Measurements from ENCODE around the gene PYGB. TPM values are rescaled to one million over a fixed set of nuclear protein-coding genes. Genes with fewer than 3 reads are reported as not detected.

The PYGB gene
- polyA plus RNA-seq, 1 experiment: 68.8 TPM

- peaks cover 26% of the 10 kb centered on the region for H3K36me3 ChIP-seq (ENCODE audit: control insufficient read depth, insufficient read depth, low read length)
- H3K27me3 ChIP-seq (ENCODE audit: control insufficient read depth, insufficient read depth, low read length): no peaks in the 10 kb centered on the region
- no peak for DNase-seq (ENCODE audit: low read depth)
- CTCF ChIA-PET: no interaction called here
- TF ChIP-seq CTCF (IDR thresholded peaks at IDR 0.05; ENCODE audit: insufficient read depth, low read depth, low read length): no peak
- H3K4me3 ChIP-seq (ENCODE audit: low read depth, low read length): no peak overlapping the region
- POLR2A ChIA-PET: no interaction called here
These were observed 21.9 kb downstream of the PYGB start for GRCh38 chr20:25269833-25270170.

- H3K4me3 ChIP-seq (ENCODE audit: low read depth, low read length): no peak overlapping the region
- H3K36me3 ChIP-seq (ENCODE audit: control insufficient read depth, insufficient read depth, low read length): peaks cover 32% of the 10 kb centered on the region
- ChIA-PET CTCF (no interaction called here), POLR2A (no interaction called here)
- TF ChIP-seq CTCF (IDR thresholded peaks at IDR 0.05; ENCODE audit: insufficient read depth, low read depth, low read length): no peak
- no peak for DNase-seq (ENCODE audit: low read depth)
- no peaks in the 10 kb centered on the region for H3K27me3 ChIP-seq (ENCODE audit: control insufficient read depth, insufficient read depth, low read length)
These were observed 23.0 kb downstream of the PYGB start for GRCh38 chr20:25270829-25271251.

GRCh38 chr20:25271486-25272222, 23.8 kb downstream of the PYGB start:
- H3K27me3 ChIP-seq (ENCODE audit: control insufficient read depth, insufficient read depth, low read length): no peaks in the 10 kb centered on the region
- ChIA-PET CTCF (interaction anchor here (1.5 kb wide), 1 partner anchor 138 kb away, joined by 3 read pairs; no protein-coding TSS in a partner anchor), POLR2A (no interaction called here)
- no peak for DNase-seq (ENCODE audit: low read depth)
- TF ChIP-seq CTCF (IDR thresholded peaks at IDR 0.05; ENCODE audit: insufficient read depth, low read depth, low read length): no peak
- H3K36me3 ChIP-seq (ENCODE audit: control insufficient read depth, insufficient read depth, low read length): peaks cover 40% of the 10 kb centered on the region
- no peak overlapping the region for H3K4me3 ChIP-seq (ENCODE audit: low read depth, low read length)

GRCh38 chr20:25272223-25273000, 24.5 kb downstream of the PYGB start:
- peaks cover 46% of the 10 kb centered on the region for H3K36me3 ChIP-seq (ENCODE audit: control insufficient read depth, insufficient read depth, low read length)
- no peaks in the 10 kb centered on the region for H3K27me3 ChIP-seq (ENCODE audit: control insufficient read depth, insufficient read depth, low read length)
- no peak for TF ChIP-seq CTCF (IDR thresholded peaks at IDR 0.05; ENCODE audit: insufficient read depth, low read depth, low read length)
- ChIA-PET POLR2A (no interaction called here), CTCF (interaction anchor here (1.5 to 2.0 kb wide), 2 partner anchors 23 to 137 kb away, joined by 3 to 4 read pairs; no protein-coding TSS in a partner anchor)
- DNase-seq (ENCODE audit: low read depth): no peak
- H3K4me3 ChIP-seq (ENCODE audit: low read depth, low read length): no peak overlapping the region

- ChIA-PET CTCF (interaction anchor here (1.5 to 2.0 kb wide), 2 partner anchors 22 to 137 kb away, joined by 3 to 4 read pairs; no protein-coding TSS in a partner anchor), POLR2A (no interaction called here)
- TF ChIP-seq CTCF (IDR thresholded peaks at IDR 0.05; ENCODE audit: insufficient read depth, low read depth, low read length): no peak
- DNase-seq (ENCODE audit: low read depth): no peak
- Histone ChIP-seq H3K27me3 (ENCODE audit: control insufficient read depth, insufficient read depth, low read length) (no peaks in the 10 kb centered on the region), H3K4me3 (ENCODE audit: low read depth, low read length) (no peak overlapping the region), H3K36me3 (ENCODE audit: control insufficient read depth, insufficient read depth, low read length) (peaks cover 50% of the 10 kb centered on the region)
These were observed 25.2 kb downstream of the PYGB start for GRCh38 chr20:25273046-25273445.

Data from BJ (cell line).